ENCODE measurements around the gene NSMF.

Gene NSMF

DNA sequence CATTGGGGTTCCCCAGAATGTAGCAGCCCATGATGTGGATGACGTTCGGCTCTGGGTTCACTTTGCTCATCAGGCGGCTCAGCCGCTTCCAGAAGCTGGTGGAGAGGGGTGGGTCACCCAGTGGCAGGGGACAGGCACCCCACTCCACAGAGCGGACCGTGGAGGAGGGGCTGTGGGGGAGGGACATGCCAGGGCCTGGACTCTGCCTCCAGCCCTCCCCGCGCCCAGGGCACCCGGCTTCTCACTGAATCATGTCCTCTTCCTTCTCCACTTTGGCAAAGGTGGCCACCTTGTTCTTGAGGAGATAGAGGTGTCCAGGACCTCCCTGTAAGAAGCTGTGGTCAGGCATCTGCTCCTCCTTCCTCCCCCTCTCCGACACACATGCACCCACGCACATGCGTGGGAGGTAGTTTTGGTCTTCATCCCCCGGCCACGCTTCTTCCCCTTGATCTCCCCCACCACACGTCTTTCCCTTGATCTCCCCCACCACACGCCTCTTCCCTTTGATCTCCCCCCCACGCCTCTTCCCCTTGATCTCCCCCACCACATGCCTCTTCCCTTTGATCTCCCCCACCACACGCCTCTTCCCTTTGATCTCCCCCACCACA, 9.1 kb downstream of the NSMF start:
- in situ Hi-C loops (cut with HindIII; ENCODE audit: low pct_unique_long_range_greater_than_20kb, low sequenced_read_pairs): no loop called here
- DNase-seq (ENCODE audit: low read depth in 1 of 2, low spot score in 1 of 2): no peak
- TF ChIP-seq JUND (IDR thresholded peaks at IDR 0.05; ENCODE audit: low read depth): no peak

GRCh38 chr9:137449081-137449844, 9.9 kb downstream of the NSMF start:
- no peak for TF ChIP-seq JUND (IDR thresholded peaks at IDR 0.05; ENCODE audit: low read depth)
- DNase-seq (ENCODE audit: low read depth in 1 of 2, low spot score in 1 of 2): no peak
- in situ Hi-C loops (cut with HindIII; ENCODE audit: low pct_unique_long_range_greater_than_20kb, low sequenced_read_pairs): no loop called here

- in situ Hi-C loops (cut with HindIII; ENCODE audit: low pct_unique_long_range_greater_than_20kb, low sequenced_read_pairs): no loop called here
- TF ChIP-seq JUND (IDR thresholded peaks at IDR 0.05; ENCODE audit: low read depth): no peak
- DNase-seq (ENCODE audit: low read depth in 1 of 2, low spot score in 1 of 2): no peak
These were observed 10.6 kb downstream of the NSMF start for GRCh38 chr9:137448602-137448962.

- TF ChIP-seq JUND (IDR thresholded peaks at IDR 0.05; ENCODE audit: low read depth): no peak
- in situ Hi-C loops (cut with HindIII; ENCODE audit: low pct_unique_long_range_greater_than_20kb, low sequenced_read_pairs): no loop called here
- no peak for DNase-seq (ENCODE audit: low read depth in 1 of 2, low spot score in 1 of 2)
These were observed 11.2 kb downstream of the NSMF start for GRCh38 chr9:137447722-137448601.

DNA sequence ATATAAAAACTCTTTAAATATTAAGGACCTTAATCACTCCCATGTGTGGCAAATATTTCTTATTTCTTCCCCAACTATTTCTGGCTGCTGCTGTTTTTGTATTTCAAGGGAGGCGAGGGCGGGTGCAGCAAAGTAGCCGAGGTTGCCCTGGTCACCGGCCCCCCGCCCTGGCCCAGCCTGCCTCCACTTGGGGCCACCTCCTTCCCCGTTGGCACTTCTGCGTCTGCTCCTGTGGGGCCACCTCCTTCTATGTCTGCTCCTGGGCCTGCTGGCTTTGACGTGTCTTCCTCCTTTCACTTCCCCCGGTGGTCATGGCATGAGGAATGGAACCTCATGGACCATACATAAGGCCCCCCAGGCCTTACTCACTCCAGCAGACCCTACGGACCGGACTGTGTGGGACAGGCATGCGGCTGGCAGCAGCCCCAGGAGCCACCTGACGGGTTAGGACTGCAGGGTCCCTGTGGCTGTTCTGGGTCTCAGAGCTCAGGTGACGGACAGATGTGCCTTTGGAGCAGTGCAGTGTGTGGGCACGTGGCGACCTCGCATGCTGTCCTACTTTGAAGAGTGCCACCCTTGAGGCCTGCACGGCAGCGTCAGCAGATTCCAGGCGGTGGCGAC, 12.2 kb downstream of the NSMF start:
- in situ Hi-C loops (cut with HindIII; ENCODE audit: low pct_unique_long_range_greater_than_20kb, low sequenced_read_pairs): no loop called here
- no peak for DNase-seq (ENCODE audit: low read depth in 1 of 2, low spot score in 1 of 2)
- TF ChIP-seq JUND (IDR thresholded peaks at IDR 0.05; ENCODE audit: low read depth): no peak

DNA sequence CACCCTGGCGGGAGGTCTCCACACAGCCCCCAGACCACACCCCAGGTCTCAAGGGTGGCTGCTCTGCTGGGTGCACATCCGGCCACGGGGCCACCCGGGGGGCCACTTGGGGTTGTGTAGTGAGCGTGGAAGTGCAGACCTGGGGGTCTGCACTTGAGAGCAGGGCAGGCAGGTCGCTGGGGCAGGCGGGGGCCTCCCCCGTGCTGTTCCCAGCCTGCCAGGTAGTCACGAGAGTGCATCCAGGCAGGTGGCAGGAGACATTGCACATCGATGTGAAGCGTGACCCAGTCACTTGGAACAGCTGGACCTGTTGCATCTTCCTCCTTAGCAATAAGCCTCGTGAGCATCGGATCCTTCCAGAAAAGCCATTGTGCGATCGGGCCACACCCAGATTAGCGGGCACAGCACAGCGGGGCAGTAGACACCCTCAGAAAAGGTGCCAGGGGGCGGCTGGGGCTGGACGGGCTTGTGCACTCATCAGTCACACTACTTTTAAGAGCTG, 13.2 kb downstream of the NSMF start:
- in situ Hi-C loops (cut with HindIII; ENCODE audit: low pct_unique_long_range_greater_than_20kb, low sequenced_read_pairs): no loop called here
- TF ChIP-seq JUND (IDR thresholded peaks at IDR 0.05; ENCODE audit: low read depth): no peak
- DNase-seq (ENCODE audit: low read depth in 1 of 2, low spot score in 1 of 2): no peak

- TF ChIP-seq JUND (IDR thresholded peaks at IDR 0.05; ENCODE audit: low read depth): no peak
- in situ Hi-C loops (cut with HindIII; ENCODE audit: low pct_unique_long_range_greater_than_20kb, low sequenced_read_pairs): no loop called here
- peak; percentile 81 to 82 for DNase-seq (ENCODE audit: low read depth in 1 of 2, low spot score in 1 of 2)
These were observed 13.8 kb downstream of the NSMF start for GRCh38 chr9:137445275-137445807.

GRCh38 chr9:137444106-137444790, 14.9 kb downstream of the NSMF start:
- in situ Hi-C loops (cut with HindIII; ENCODE audit: low pct_unique_long_range_greater_than_20kb, low sequenced_read_pairs): no loop called here
- DNase-seq (ENCODE audit: low read depth in 1 of 2, low spot score in 1 of 2): no peak
- TF ChIP-seq JUND (IDR thresholded peaks at IDR 0.05; ENCODE audit: low read depth): no peak

DNA sequence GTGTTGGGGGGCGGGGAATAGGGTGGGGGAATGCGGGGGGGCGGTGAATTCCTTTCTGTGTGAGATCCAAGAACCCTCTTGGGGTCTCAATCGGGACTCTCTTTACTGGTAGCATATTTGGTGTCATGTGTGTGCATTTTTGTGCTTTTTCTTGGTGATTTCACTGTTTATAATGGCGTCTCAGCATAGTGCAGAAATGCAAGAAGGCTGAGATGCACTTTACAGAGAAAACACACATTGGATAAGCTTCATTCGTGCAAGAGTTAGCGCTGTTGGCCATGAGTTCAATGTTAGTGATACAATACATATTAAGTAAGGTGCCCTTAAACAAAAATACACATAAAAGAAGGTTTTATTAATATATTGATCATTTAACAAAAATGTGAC, 17.2 kb downstream of the NSMF start:
- DNase-seq (ENCODE audit: low read depth in 1 of 2, low spot score in 1 of 2): no peak
- in situ Hi-C loops (cut with HindIII; ENCODE audit: low pct_unique_long_range_greater_than_20kb, low sequenced_read_pairs): no loop called here
- no peak for TF ChIP-seq JUND (IDR thresholded peaks at IDR 0.05; ENCODE audit: low read depth)

GRCh38 chr9:137441289-137441934, 17.7 kb downstream of the NSMF start, which contains the start of gene ENTPD8:
Gene ENTPD8, minus strand, starts transcription at chr9:137441357. Its CDS starts 3,072 bp downstream, at chr9:137438285.
- TF ChIP-seq JUND (IDR thresholded peaks at IDR 0.05; ENCODE audit: low read depth): no peak
- in situ Hi-C loops (cut with HindIII; ENCODE audit: low pct_unique_long_range_greater_than_20kb, low sequenced_read_pairs): no loop called here
- DNase-seq (ENCODE audit: low read depth in 1 of 2, low spot score in 1 of 2): peak; percentile 79 to 88

DNA sequence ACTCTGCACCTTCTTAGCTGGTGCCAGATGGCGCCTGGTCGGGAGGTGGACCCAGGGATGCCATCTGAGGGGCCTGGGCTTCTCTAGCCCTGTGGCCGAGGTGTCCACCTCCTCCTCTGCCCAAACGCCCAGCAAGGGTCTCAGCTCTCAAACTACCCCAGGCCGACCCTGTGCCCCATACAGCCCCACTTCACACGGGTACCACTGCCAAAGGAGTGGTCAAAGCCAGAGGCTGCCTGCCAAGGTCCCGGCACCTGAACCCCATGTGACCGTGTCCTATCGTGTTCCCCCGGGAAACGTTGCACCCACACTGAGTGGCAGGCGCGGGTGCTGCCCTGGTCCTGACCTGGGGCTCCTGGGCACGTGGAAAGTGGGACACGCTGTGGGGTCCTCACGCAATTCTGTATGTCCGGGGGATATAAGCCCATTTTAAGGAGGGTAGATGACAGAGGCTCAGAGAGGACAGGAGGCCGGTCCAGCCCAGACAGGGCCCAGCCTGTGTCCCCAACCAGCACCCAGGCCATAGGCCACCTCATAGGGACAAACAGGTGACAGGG, 19.9 kb downstream of the NSMF start:
- DNase-seq (ENCODE audit: low read depth in 1 of 2, low spot score in 1 of 2): no peak
- TF ChIP-seq JUND (IDR thresholded peaks at IDR 0.05; ENCODE audit: low read depth): no peak
- in situ Hi-C loops (cut with HindIII; ENCODE audit: low pct_unique_long_range_greater_than_20kb, low sequenced_read_pairs): no loop called here

All from T47D (cell line).